Fibroblast of mammary gland (primary cell): ENCODE data around the gene TFAP2D.

Experiments used
- DNase-seq: peaks from one replicate; pipeline ENCODE4 v3.0.0-alpha.2; 2010; ENCODE audit warnings: low read depth
- H3K4me3 ChIP-seq: 2 replicates; pipeline ENCODE4 v1.5.1; 2011; ENCODE audit warnings: low read depth, mild to moderate bottlenecking, low read length, moderate library complexity; ENCODE audit not compliant: control insufficient read depth
- TF ChIP-seq, protein P1 (sequence below): conservative IDR thresholded peaks from 2 replicates; pipeline ENCODE4 v1.5.1; 2011; ENCODE audit warnings: low read depth, low read length, inconsistent platforms; ENCODE audit not compliant: control insufficient read depth, insufficient read depth

The TFAP2D gene

DNA sequence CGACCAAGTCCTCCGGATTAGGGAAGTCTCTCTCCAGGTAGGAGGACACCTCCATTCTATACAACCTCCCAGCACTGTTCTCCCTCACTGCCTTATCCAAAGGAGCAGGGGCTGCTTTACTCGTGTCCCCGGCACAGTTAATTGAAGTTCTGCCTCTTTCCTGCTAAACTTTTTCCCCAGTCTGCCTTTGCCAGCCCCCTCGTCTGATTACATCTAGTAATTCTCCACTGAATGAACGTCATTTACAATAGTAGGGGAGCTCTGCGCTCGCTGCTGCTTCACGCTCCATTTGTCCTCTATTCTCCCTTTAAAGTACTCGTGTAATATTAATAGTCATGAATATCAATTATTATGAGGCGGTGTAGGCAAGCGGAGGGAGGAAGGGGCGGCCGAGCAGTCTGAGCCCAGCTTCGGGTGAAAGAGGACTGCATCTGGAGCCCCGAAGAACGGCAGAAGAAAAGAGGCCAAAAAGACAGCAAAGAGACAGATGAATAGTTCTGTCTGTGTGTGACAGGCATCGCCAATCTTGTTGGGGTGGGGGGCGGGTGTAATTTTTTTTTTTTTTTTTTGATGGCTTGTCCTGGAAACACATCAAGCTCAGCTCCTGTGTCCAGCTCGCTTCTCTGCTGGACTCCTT, 108.2 kb downstream of the TFAP2D start:
- no peak for DNase-seq
- H3K4me3 ChIP-seq: no peak overlapping the region
- TF ChIP-seq, protein P1, sequence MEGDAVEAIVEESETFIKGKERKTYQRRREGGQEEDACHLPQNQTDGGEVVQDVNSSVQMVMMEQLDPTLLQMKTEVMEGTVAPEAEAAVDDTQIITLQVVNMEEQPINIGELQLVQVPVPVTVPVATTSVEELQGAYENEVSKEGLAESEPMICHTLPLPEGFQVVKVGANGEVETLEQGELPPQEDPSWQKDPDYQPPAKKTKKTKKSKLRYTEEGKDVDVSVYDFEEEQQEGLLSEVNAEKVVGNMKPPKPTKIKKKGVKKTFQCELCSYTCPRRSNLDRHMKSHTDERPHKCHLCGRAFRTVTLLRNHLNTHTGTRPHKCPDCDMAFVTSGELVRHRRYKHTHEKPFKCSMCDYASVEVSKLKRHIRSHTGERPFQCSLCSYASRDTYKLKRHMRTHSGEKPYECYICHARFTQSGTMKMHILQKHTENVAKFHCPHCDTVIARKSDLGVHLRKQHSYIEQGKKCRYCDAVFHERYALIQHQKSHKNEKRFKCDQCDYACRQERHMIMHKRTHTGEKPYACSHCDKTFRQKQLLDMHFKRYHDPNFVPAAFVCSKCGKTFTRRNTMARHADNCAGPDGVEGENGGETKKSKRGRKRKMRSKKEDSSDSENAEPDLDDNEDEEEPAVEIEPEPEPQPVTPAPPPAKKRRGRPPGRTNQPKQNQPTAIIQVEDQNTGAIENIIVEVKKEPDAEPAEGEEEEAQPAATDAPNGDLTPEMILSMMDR: no peak

DNA sequence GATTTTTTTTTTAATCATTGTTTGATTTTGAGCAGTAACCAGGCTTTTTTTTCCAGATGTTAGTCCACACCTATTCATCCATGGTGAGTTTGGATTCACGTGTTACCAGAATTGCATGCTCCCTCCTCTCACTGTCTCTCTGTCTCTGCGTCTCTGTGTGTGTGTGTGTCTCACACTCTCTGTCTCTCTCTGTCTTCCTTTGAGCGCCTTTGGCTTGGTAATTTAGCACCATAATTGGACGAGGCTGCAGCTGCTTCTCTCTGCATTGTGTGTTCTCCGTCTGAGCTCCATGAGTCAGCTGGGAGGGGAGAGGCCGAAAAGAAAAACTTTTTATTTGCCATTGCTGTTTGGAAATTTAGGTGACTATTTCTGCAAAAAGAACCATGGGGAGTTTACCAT, 108.8 kb downstream of the TFAP2D start:
- TF ChIP-seq, protein P1: no peak
- DNase-seq: no peak
- no peak overlapping the region for H3K4me3 ChIP-seq
